Daoy (cell line): Measurements from ENCODE around the gene WDR27. TPM values are rescaled to one million over a fixed set of nuclear protein-coding genes. Genes with fewer than 3 reads are reported as not detected.
"Not testable (repeated sequence)": the region's sequence is repeated elsewhere in the genome, so short reads cannot be mapped to it uniquely, and the experiment has no call there.

Experiments used
- DNase-seq: peaks from one replicate; pipeline ENCODE4 v3.0.0-alpha.2; 2015; ENCODE audit warnings: low read depth
- total RNA-seq: library from RNA; depleted of rRNA; stranded (reverse); fragments of >200 nt; shearing (Covaris generic); gene quantifications from 2 replicates; pipeline ENCODE4 v1.2.3, GENCODE V29; 2014

WDR27 gene
- total RNA-seq, 1 experiment from 2014 or later, result 20.5 TPM

DNA sequence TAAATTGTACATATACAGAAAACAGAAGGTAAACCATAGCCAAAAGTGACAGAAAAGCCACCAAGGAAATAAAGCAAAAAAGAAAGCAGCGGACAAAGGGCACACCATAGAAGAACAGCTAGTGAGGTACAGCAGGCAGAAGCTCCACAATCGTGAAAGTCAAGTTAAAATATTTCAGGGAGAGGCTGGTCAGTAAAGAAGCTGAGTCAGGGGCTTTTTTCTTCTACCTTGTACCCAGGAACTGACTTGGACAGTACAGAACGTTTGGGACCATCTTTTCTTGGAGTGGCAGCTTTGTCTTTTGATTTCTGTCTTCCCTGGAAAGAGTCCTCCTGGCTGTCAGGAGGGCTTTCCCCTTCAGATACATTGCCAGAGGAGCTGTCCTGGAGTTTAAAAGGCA, 8.2 kb upstream of the WDR27 start:
- DNase-seq, result no peak

DNA sequence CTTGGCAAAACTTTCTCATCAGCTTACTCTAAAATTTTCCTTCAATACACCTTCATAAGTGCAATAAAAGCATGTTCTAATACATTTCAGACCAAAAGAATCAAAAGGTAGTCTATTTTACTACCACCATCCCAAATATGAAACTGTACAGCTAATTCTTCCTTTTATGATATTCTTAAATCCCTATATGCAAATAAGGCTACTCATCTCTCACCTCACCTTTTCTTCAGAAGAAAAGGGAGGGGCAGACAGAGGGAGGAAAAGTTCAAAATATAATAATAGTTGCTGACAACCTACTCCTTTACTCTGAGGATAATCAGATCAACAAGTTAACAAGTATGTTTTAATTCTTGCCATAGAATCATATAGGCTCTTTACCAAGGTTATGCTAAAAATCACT, 7.5 kb upstream of the WDR27 start:
- no peak for DNase-seq

DNA sequence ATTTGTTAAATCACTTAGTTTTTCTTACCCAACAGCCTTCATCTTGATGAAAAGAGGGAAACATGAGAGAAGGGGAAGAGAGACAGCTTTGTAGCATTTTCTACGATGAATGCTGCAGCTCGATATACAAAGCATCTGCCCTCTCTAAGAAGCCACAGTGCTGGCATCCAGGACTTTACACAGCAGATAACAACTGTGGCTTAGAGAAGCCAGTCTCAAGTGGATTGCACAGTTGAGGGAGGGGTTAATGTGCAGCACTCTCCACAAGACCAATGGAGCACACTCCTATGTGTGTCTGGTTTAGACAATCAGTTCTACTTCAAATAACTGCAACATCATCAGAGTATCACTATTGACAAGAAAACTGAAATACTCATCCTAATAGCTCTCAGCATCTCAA, 5.9 kb upstream of the WDR27 start:
- DNase-seq, result no peak

DNA sequence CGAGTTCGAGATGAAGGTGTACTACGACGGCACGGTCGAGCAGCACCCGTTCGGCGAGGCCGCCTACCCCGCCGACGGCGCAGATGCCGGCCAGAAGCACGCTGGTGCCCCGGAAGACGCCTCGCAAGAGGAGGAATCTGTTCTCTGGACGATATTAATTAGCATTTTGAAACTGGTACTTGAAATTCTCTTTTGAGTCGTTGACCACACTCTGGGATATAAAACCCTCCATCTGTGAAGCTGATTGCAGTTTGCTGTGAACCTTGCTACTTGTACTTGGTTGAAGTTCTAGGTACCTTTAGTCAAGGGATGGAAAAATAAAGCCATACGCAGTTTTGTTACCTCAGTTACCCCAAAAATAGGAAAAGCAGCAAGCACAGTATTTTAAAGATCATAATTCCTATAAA, 1.0 kb upstream of the WDR27 start:
- no peak for DNase-seq

DNA sequence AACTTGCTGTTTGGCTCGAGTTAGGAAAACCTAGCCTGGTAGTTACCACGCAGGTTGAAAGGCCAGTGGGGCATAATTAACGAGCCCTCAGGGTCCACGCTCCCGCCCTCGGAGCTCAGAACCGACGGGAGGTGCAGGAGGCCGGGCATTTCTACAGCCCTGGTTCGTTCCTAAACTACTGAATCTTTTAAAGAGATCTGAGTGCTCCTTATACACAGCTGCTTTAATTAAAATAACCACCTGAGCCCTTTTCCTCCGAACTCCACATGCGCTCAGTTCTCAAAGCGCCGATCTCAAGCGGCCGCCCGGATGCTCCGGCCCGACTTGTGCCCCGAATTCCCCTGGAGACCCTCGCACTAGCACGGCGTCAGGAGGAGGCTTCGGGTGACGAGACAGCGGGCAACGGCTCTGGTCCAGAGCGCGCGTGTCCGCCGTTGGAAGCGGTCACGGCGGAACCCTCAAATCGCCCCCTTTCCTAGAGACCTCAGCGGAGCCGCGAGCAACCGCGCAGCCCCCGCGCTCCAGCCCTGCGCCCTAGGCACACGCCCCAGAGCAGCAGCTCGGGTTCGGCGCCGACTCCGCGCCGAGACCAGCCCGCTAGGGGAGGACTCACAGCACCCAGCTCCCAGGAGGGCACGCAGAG, 397 bp downstream of the WDR27 start:
- DNase-seq, result no peak

GRCh38 chr6:169700296-169700695, 1.5 kb downstream of the WDR27 start:
- no peak for DNase-seq

GRCh38 chr6:169697115-169697514, 4.7 kb downstream of the WDR27 start:
- DNase-seq, result not testable (repeated sequence)

DNA sequence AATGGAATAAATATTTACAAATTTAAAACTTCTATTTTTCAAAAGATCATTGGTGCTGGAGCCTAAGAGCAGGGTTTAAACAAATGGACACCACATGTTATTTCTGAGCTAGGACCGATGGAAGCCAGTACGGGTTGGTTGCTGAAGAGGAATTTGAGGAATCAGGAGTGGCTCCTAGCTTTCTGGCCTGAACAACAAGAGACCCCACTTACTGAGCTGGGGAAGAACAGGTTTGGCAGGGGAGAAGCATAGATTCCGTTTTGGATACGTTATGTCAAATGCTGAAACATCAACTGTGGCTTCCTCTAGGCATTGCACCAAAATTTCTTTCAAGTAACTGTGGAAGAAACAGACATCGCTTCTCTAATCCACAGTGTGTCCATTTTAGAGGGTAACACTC, 6.7 kb downstream of the WDR27 start:
- DNase-seq, result no peak

GRCh38 chr6:169692516-169692915, 9.3 kb downstream of the WDR27 start:
- peak; percentile 75 for DNase-seq

DNA sequence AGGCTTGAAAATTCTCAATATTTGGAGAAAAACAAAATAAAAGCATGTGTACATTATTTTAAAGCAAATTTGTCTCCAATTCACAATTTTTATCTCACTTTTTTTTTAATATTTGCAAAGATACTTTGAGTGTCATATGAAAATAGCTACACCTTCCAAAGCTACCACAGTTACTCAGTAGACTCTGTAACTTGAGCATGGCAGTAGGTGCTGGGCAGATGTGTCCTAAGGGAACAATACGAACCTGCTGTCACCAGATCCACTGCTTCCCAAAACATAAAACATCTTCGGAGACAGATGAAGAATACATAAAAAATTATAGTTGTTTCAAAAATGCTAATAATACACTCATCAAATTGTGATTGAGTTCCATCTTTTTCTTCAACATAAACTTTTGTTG, 10.6 kb downstream of the WDR27 start:
- no peak for DNase-seq

- DNase-seq, result peak; percentile 81
These were observed 12.5 kb downstream of the WDR27 start for GRCh38 chr6:169689287-169689686.

DNA sequence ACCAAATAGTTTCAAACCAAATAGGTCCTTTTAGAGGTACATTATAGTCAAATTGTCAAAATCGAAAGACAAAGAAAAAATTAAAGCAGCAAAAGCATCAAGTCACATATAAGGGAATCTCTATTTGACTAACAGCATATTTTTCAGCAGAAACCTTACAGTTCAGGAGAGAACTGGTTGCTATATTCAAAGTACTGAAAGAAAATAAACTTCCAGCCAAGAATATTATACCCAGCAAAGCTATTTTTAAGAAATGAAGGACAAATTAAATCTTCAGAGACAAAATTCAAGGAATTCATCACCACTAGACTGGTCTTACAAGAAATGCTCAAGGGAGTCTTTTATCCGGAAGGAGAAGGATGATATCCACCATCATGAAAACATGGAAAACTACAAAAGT, 16.0 kb downstream of the WDR27 start:
- DNase-seq, result no peak

GRCh38 chr6:169684056-169684455, 17.8 kb downstream of the WDR27 start:
- no peak for DNase-seq

DNA sequence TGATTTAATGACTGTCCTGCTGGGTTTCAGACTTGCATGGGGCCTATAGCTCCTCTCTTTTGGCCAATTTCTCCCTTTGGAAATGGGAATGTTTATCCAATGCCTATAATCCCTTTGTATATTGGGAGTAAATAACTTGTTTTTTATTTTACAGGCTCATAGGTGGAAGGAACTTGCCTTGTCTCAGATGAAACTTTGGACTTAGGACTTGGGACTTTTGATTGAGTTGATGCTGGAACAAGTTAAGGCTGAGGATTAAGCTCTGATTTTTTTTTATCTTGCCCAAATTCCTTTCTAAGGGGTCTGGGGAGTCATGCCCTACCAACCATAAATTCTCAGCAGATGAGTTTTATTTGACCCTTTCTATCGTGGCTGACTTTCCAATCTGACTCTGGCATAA, 23.5 kb downstream of the WDR27 start:
- no peak for DNase-seq

DNA sequence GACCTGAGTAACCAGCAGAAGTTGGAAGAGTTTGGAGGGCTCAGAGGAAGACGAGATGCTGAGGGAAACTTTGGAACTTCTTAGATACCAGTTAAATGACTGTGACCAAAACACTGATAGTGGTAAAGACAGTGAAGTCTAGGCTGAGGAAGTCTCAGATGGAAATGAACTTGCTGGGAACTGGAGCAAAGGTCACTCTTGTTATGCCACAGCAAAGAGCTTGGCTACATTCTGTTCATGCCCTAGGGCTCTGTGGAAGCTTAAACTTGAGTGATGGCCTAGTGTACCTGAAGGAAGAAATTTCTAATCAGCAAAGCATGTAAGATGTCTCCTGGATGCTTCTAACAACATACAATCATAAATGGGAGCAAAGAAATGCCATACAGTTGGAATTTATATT, 24.7 kb downstream of the WDR27 start:
- no peak for DNase-seq

GRCh38 chr6:169675011-169675410, 26.8 kb downstream of the WDR27 start:
- no peak for DNase-seq

- DNase-seq, result no peak
These were observed 30.3 kb downstream of the WDR27 start for GRCh38 chr6:169671563-169671962.

DNA sequence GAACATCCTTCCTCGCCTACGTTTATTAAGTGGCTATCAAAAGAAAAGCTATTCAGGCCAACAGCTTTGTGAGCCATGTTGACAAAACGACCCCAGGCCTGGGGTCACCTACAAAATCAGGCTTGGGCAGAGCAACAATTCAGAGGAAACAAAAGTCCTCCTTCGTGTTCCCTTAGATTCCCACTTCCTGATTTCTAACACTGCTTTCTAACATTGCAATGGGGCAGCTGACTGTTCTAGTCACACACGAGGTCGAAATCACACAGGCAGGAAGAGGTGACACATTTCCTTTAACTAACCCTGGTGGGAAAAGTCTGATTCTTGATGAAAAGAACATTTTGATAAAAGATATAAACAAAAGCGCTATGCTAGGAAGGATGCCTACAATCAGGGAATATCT, 31.9 kb downstream of the WDR27 start:
- DNase-seq, result peak; percentile 66

- no peak for DNase-seq
These were observed 32.7 kb downstream of the WDR27 start for GRCh38 chr6:169669147-169669546.

DNA sequence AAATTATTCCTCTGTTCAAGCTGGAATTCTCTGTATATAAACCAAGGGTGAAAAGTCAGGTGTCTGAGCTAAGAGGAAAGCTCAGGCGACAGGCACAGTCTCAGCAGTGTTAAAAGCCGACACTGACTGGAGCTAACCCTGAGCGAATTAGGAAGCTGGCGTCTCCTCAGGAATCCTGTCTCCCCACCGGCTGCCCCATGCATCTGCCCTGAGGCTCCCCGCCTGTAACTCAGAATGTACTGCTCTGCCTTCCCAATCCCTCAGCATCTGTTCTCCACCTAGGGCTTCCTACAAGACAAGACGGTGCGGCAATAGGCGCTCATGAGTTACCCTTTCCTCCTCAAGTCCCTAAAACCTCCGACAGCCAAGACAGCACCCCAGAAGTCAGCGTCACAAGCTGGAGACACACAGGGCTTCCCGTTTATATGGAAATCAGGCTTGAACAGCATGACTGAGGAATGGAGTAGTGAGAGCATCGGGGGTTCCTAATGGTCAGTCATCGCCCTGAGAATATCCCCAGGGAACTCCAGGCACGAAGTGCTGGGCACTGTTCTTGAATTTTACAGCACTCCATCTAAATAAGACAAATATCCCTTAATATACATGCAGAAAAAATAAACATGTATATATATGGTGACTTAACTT, 33.5 kb downstream of the WDR27 start:
- no peak for DNase-seq

GRCh38 chr6:169667716-169668115, 34.1 kb downstream of the WDR27 start:
- no peak for DNase-seq

DNA sequence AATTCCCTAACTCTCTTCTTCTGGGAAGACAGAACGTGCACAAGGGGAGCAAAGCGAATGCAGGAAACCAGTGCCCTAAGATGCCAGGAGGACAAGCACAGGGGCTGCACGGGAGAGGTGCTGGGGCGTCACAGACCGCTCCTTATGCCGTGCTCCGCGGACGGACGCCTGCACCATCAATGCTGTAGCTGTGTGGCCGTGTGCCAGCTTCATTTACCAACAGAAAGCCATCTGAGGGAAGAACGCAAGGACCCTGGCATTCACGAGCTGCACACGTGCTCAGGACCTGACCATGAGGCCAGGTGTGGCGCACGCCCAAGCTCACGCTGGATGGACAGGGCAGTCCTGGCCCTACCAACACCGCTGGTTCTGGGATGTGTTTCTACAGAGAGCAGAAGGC, 35.4 kb downstream of the WDR27 start:
- no peak for DNase-seq

DNA sequence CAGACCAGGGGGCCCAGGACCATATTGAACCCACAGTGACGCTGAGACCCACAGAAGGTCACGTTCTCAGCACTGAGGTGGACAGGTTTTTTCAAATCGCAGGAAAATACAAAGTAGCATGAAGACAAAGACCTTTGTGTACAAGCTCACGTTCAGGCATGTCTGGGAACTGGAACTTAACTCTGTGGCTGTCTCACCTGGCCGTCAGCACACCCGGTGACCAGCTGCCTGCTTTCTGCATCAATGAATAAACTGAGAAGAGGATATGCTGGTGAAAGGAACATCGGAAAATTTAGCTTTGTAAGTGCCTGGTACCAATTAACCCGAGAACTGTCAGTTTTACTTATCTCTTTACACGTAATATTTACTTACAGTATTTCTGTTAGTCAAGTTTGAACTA, 36.5 kb downstream of the WDR27 start:
- no peak for DNase-seq

GRCh38 chr6:169664227-169664626, 37.6 kb downstream of the WDR27 start:
- DNase-seq, result no peak
